ENCODE data around the gene DTWD2.
A peak's percentile ranks its signal among the peaks of the same experiment; 100 is the strongest.
"Not testable (repeated sequence)": the region's sequence is repeated elsewhere in the genome, so short reads cannot be mapped to it uniquely, and the experiment has no call there.

The DTWD2 gene

DNA sequence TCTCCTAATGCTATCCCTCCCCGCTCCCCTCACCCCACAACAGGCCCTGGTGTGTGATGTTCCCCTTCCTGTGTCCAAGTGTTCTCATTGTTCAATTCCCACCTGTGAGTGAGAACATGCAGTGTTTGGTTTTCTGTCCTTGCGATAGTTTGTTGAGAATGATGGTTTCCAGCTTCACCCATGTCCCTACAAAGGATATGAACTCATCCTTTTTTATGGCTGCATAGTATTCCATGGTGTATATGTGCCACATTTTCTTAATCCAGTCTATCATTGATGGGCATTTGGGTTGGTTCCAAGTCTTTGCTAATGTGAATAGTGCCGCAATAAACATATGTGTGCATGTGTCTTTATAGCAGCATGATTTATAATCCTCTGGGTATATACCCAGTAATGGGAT, 3.7 kb upstream of the DTWD2 start:
- not testable (repeated sequence) for H3F3A ChIP-seq (ENCODE audit: low read depth); H3K36me3 ChIP-seq (ENCODE audit: insufficient read depth, low read length); H2AFZ ChIP-seq (ENCODE audit: low read length); H3K4me3 ChIP-seq (ENCODE audit: low read length, poor library complexity, severe bottlenecking); H3K4me2 ChIP-seq (ENCODE audit: low read depth, low read length, poor library complexity, severe bottlenecking); H3K9ac ChIP-seq (ENCODE audit: low read depth, low read length, poor library complexity, severe bottlenecking); H3K9me2 ChIP-seq (replicated peaks; ENCODE audit: low read depth, low read length); H3K9me3 ChIP-seq (ENCODE audit: insufficient read depth, low read depth, low read length); H3K79me2 ChIP-seq (ENCODE audit: insufficient read depth, low read length); H3K27me3 ChIP-seq (ENCODE audit: insufficient read depth, low read length, poor library complexity, severe bottlenecking); H4K20me1 ChIP-seq (ENCODE audit: insufficient read depth, low read length, poor library complexity, severe bottlenecking)
- peaks cover 11% of the 10 kb centered on the region for H3K4me1 ChIP-seq (ENCODE audit: insufficient read depth, low read length, poor library complexity, severe bottlenecking)

DNA sequence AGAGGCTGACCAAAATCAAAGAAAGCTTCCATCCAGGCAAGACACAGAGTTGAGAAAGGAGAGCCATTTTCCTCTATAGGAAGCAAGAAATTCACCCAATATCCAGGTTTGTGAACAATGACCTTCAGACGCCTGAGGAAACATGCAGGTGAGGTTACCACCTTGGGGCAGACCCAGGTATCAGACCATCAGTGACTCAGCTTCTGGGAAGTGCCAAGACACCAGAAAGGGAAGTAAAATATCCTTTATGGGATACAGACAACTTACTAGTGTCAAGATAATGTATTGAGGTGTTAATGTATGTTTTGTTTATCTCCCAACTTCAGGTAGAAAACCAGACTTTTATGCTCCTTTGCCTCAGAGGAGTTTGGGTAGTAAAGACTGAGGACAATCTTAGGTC, 2.2 kb upstream of the DTWD2 start:
- no peak overlapping the region for H3K4me2 ChIP-seq (ENCODE audit: low read depth, low read length, poor library complexity, severe bottlenecking)

DNA sequence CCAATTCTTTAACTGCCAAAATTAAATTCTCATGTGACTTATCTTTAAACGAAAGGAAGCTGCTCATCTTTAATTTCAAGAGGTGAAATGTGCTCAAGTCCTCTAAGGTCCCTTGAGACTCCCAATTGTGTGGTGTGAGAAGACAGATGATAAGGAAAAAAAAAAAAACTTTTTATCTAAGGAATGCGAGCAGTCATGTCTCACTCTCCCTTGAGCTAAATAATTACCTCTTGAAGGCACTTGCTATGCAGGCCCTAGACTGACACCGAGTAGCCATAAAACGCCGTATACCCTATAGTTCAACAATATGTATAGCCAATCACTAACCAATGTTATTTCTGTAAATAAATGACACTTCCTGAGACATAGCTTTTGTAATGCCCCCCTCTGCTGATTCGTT, 1.5 kb upstream of the DTWD2 start:
- no peaks in the 10 kb centered on the region for H3F3A ChIP-seq (ENCODE audit: low read depth)
- peaks cover 4% of the 10 kb centered on the region; the same call in 1 of the 2 replicates for H3K79me2 ChIP-seq (ENCODE audit: insufficient read depth, low read length)
- no peaks in the 10 kb centered on the region for H3K9me2 ChIP-seq (replicated peaks; ENCODE audit: low read depth, low read length)
- TF ChIP-seq EZH2phosphoT487 (IDR thresholded peaks at IDR 0.05; ENCODE audit: borderline replicate concordance): no peak
- TF ChIP-seq, protein P1, sequence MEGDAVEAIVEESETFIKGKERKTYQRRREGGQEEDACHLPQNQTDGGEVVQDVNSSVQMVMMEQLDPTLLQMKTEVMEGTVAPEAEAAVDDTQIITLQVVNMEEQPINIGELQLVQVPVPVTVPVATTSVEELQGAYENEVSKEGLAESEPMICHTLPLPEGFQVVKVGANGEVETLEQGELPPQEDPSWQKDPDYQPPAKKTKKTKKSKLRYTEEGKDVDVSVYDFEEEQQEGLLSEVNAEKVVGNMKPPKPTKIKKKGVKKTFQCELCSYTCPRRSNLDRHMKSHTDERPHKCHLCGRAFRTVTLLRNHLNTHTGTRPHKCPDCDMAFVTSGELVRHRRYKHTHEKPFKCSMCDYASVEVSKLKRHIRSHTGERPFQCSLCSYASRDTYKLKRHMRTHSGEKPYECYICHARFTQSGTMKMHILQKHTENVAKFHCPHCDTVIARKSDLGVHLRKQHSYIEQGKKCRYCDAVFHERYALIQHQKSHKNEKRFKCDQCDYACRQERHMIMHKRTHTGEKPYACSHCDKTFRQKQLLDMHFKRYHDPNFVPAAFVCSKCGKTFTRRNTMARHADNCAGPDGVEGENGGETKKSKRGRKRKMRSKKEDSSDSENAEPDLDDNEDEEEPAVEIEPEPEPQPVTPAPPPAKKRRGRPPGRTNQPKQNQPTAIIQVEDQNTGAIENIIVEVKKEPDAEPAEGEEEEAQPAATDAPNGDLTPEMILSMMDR (conservative IDR thresholded peaks at IDR 0.05; ENCODE audit: low read length): no peak
- no peak overlapping the region for H3K9ac ChIP-seq (ENCODE audit: low read depth, low read length, poor library complexity, severe bottlenecking)
- no peaks in the 10 kb centered on the region for H3K36me3 ChIP-seq (ENCODE audit: insufficient read depth, low read length)
- no peak overlapping the region for H2AFZ ChIP-seq (ENCODE audit: low read length)
- H3K4me1 ChIP-seq (ENCODE audit: insufficient read depth, low read length, poor library complexity, severe bottlenecking): peaks cover 12% of the 10 kb centered on the region
- H3K4me2 ChIP-seq (ENCODE audit: low read depth, low read length, poor library complexity, severe bottlenecking): no peak overlapping the region
- no peaks in the 10 kb centered on the region for H3K27me3 ChIP-seq (ENCODE audit: insufficient read depth, low read length, poor library complexity, severe bottlenecking)
- no peaks in the 10 kb centered on the region for H3K9me3 ChIP-seq (ENCODE audit: insufficient read depth, low read depth, low read length)
- no peaks in the 10 kb centered on the region for H4K20me1 ChIP-seq (ENCODE audit: insufficient read depth, low read length, poor library complexity, severe bottlenecking)
- H3K4me3 ChIP-seq (ENCODE audit: low read length, poor library complexity, severe bottlenecking): no peak overlapping the region

More for the DNA sequence above, 2.2 kb upstream of the DTWD2 start:
- no peaks in the 10 kb centered on the region; the same call in 1 of the 2 replicates for H3K9me3 ChIP-seq (ENCODE audit: insufficient read depth, low read depth, low read length)
- no peaks in the 10 kb centered on the region for H3K36me3 ChIP-seq (ENCODE audit: insufficient read depth, low read length)
- H2AFZ ChIP-seq (ENCODE audit: low read length): no peak overlapping the region
- no peaks in the 10 kb centered on the region for H3K27me3 ChIP-seq (ENCODE audit: insufficient read depth, low read length, poor library complexity, severe bottlenecking)
- no peaks in the 10 kb centered on the region for H4K20me1 ChIP-seq (ENCODE audit: insufficient read depth, low read length, poor library complexity, severe bottlenecking)
- no peaks in the 10 kb centered on the region for H3F3A ChIP-seq (ENCODE audit: low read depth)
- H3K79me2 ChIP-seq (ENCODE audit: insufficient read depth, low read length): peaks cover 4% of the 10 kb centered on the region; the same call in 1 of the 2 replicates
- peaks cover 12% of the 10 kb centered on the region for H3K4me1 ChIP-seq (ENCODE audit: insufficient read depth, low read length, poor library complexity, severe bottlenecking)
- no peaks in the 10 kb centered on the region for H3K9me2 ChIP-seq (replicated peaks; ENCODE audit: low read depth, low read length)
- TF ChIP-seq EZH2phosphoT487 (IDR thresholded peaks at IDR 0.05; ENCODE audit: borderline replicate concordance): no peak
- TF ChIP-seq, protein P1 (conservative IDR thresholded peaks at IDR 0.05; ENCODE audit: low read length): no peak
- no peak overlapping the region for H3K4me3 ChIP-seq (ENCODE audit: low read length, poor library complexity, severe bottlenecking)
- H3K9ac ChIP-seq (ENCODE audit: low read depth, low read length, poor library complexity, severe bottlenecking): no peak overlapping the region

DNA sequence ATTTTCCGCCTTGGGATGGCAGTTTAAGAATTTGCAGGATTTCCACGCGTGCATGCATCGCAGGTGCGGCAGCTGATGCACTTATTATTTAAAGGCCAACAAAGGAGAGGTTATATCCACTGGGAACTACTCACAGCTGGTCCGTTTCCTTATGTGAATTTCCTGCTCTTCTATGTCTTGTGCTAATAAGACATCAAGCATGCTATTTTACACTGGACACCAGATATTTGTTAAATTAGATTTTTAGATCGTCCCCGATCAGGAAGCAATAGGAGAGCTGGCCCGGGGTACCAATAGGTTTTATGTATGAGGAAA, 476 bp upstream of the DTWD2 start:
- Histone ChIP-seq H3K9ac (ENCODE audit: low read depth, low read length, poor library complexity, severe bottlenecking) (peak overlapping the region; percentile 76), H3K36me3 (ENCODE audit: insufficient read depth, low read length) (no peaks in the 10 kb centered on the region), H3K4me1 (ENCODE audit: insufficient read depth, low read length, poor library complexity, severe bottlenecking) (peaks cover 12% of the 10 kb centered on the region), H3K9me2 (replicated peaks; ENCODE audit: low read depth, low read length) (no peaks in the 10 kb centered on the region), H3K9me3 (ENCODE audit: insufficient read depth, low read depth, low read length) (no peaks in the 10 kb centered on the region), H3K79me2 (ENCODE audit: insufficient read depth, low read length) (peaks cover 4% of the 10 kb centered on the region; the same call in 1 of the 2 replicates), H3F3A (ENCODE audit: low read depth) (no peaks in the 10 kb centered on the region), H3K27me3 (ENCODE audit: insufficient read depth, low read length, poor library complexity, severe bottlenecking) (no peaks in the 10 kb centered on the region), H4K20me1 (ENCODE audit: insufficient read depth, low read length, poor library complexity, severe bottlenecking) (no peaks in the 10 kb centered on the region), H3K4me2 (ENCODE audit: low read depth, low read length, poor library complexity, severe bottlenecking) (peak overlapping the region; percentile 70), H3K4me3 (ENCODE audit: low read length, poor library complexity, severe bottlenecking) (peak overlapping the region; percentile 76), H2AFZ (ENCODE audit: low read length) (peak overlapping the region; percentile 80; the same call in 1 of the 2 replicates)
- no peak for TF ChIP-seq EZH2phosphoT487 (IDR thresholded peaks at IDR 0.05; ENCODE audit: borderline replicate concordance)
- TF ChIP-seq, protein P1 (conservative IDR thresholded peaks at IDR 0.05; ENCODE audit: low read length): no peak
